GM19438 (cell line): ENCODE data around the gene CST7.

Experiments used
- ATAC-seq: cut with Tn5 transposase; IDR thresholded peaks from one replicate; pipeline ENCODE4 v1.9.1; 2021; ENCODE audit warnings: low read depth; ENCODE audit not compliant: unreplicated experiment

CST7 gene

GRCh38 chr20:24983896-24984295, 34.8 kb downstream of the CST7 start:
- no peak for ATAC-seq

GRCh38 chr20:24984961-24985640, 36.0 kb downstream of the CST7 start:
- ATAC-seq, result no peak

GRCh38 chr20:24985802-24986201, 36.7 kb downstream of the CST7 start:
- no peak for ATAC-seq

- ATAC-seq, result no peak
Measured at GRCh38 chr20:24986436-24987015, 37.5 kb downstream of the CST7 start.

GRCh38 chr20:24987244-24987643, 38.2 kb downstream of the CST7 start:
- no peak for ATAC-seq

- no peak for ATAC-seq
Measured at GRCh38 chr20:24987873-24988835, 39.1 kb downstream of the CST7 start.

- no peak for ATAC-seq
Measured at GRCh38 chr20:24989162-24989561, 40.1 kb downstream of the CST7 start.

- ATAC-seq, result no peak
Measured at GRCh38 chr20:24990810-24991252, 41.8 kb downstream of the CST7 start.

- ATAC-seq, result peak; percentile 29
Measured at GRCh38 chr20:24991897-24992486, 42.9 kb downstream of the CST7 start.

GRCh38 chr20:24992487-24993205, 43.6 kb downstream of the CST7 start, which contains the start of gene APMAP:
TSS of gene APMAP (minus strand) at chr20:24992751. CDS start at chr20:24992688, 63 bp downstream.
- ATAC-seq, result peak; percentile 87

- no peak for ATAC-seq
Measured at GRCh38 chr20:24993337-24994185, 44.5 kb downstream of the CST7 start.

- no peak for ATAC-seq
Measured at GRCh38 chr20:24994186-24994465, 45.1 kb downstream of the CST7 start.

GRCh38 chr20:24994470-24995368, 45.6 kb downstream of the CST7 start:
- no peak for ATAC-seq

- ATAC-seq, result no peak
Measured at GRCh38 chr20:24995741-24996448, 46.8 kb downstream of the CST7 start.

GRCh38 chr20:24996449-24997377, 47.6 kb downstream of the CST7 start:
- no peak for ATAC-seq

GRCh38 chr20:24998121-24998520, 49.1 kb downstream of the CST7 start:
- no peak for ATAC-seq
